Epidermal melanocyte (primary cell): ENCODE measurements around the gene MYO1A.
"Not testable (repeated sequence)": the region's sequence is repeated elsewhere in the genome, so short reads cannot be mapped to it uniquely, and the experiment has no call there.

Source experiments
- DNase-seq: peaks from one replicate; pipeline ENCODE4 v3.0.0; 2011; ENCODE audit warnings: low spot score; ENCODE audit not compliant: insufficient read length

The MYO1A gene

DNA sequence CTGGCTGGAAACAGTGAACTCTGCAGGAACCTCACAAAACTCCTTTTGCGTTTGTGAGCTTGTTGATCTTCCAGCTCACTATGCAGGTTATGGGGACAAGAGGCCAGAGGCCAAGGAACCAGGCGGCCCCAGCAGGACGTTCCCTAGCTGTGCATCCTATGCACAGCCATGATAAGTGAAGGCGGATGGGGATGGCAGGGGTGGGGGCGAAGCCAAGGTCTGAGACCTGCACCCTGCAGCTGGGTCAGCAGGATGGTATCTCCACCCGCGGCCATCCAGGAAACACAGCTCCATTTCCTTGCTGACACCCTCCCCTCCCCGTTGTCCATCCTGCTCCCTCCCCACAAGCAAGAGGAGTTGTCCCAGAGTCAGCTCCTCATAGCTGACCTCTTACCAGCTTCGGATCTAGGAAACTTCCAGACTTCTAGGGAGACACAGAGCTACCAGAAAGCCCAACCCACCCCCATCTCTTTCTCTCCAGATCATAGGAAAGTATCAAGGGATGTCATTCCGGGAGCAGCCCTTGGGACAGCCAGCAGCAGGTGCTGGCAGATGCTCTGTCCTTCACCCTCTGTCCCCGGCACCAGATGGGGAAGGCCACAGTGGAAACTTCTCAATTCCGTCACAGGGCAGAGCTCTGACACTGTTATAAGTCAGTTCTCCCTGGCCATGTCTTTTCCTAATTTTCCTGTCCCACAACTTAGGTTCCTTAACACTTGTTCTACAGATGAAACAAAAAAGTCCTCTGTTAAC is 53.0 kb downstream of the MYO1A start:
- DNase-seq = no peak

GRCh38 chr12:56995930-56996496 is 53.9 kb downstream of the MYO1A start:
- DNase-seq = no peak

DNA sequence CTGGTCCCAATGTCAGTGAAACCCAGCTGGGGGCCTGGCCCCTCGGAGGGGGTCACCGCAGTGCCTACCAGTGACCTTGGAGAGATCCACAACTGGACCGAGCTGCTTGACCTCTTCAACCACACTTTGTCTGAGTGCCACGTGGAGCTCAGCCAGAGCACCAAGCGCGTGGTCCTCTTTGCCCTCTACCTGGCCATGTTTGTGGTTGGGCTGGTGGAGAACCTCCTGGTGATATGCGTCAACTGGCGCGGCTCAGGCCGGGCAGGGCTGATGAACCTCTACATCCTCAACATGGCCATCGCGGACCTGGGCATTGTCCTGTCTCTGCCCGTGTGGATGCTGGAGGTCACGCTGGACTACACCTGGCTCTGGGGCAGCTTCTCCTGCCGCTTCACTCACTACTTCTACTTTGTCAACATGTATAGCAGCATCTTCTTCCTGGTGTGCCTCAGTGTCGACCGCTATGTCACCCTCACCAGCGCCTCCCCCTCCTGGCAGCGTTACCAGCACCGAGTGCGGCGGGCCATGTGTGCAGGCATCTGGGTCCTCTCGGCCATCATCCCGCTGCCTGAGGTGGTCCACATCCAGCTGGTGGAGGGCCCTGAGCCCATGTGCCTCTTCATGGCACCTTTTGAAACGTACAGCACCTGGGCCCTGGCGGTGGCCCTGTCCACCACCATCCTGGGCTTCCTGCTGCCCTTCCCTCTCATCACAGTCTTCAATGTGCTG is 54.6 kb downstream of the MYO1A start:
- DNase-seq = no peak

DNA sequence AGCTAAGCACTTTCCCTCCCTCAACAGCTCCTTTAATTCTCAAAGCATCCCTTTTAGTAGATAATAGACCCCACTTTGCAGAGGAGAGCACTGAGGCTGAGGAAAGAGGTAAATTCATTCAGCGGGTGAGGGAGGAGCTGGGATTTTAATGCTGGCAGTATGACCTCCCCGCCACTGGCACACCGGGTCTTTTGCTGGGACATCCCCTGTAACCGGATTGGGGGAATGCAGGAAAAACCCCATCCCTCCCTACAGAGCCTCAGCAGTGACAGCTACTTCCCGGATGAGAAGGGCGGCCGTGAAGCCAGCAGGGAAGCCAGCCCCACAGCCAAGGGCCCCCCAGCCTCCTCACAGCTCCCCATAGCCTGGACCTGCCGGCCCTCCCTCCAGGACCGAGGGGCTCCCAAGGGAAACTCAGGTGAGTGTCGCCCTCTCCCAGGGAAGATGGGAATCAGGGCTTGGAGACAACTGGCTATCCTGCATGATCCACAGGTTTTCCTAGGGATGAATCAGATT is 55.6 kb downstream of the MYO1A start:
- no peak for DNase-seq

DNA sequence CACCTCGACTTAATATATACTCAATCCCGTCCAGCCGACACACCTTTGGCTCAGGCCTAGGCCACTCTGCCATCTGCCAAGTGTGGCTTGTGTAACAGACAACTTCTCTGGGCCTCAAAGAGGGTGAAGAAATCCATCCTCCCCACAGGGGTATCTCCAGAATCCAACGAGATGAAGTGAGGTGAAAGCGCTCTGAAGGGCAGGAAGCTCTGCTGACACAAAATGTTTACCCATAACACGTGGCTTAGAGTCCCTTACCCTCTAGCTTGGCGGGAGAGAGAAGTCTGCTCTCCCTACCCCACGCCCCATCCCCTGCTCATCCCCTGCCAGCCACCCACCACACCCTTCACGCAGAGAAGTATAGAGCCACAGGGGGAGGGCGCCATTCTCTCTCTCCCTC is 56.6 kb downstream of the MYO1A start:
- no peak for DNase-seq

DNA sequence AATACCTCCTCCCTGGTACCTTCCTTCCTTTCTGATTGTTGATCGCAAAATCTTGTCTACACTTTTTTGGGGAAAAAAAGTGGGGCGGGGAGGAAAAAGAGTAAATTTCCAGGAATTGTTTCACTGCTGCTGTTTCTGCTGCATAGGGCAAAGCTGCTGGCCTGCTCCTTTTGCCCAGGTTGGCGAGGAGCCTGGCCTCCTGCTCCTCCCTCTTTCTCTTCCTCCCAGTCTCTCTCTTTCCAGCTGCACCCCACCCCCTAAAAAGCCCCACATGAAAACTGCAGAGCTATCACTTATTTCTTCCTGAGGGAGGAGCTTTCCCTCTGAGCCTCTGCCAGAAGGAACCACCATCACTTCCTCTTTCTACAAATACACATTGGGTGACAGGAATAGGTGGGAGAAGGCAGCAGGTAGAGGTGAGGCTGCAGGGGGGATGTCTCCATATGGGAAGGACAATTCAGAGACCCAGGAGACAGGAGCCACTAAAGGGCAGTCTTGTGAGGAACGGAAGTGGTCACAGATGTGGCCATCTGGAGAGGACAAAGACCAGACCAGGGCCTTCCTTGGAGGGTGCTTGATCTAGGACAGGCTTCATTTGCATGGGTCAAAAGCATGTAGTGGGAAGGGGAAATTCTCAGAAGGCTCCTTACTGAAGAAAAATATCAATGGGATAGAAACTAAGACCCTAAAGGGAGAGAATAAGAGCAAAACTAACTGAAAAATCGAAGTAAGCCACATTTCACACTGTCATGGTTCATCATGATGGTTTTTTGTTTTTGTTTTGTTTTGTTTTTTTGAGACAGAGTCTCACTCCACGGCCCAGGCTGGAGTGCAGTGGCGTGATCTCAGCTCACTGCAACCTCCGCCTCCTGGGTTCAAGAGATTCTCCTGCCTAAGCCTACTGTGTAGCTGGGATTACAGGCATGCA is 58.3 kb downstream of the MYO1A start:
- DNase-seq = no peak

- no peak for DNase-seq
Observed at GRCh38 chr12:56990648-56991318, 59.1 kb downstream of the MYO1A start.

DNA sequence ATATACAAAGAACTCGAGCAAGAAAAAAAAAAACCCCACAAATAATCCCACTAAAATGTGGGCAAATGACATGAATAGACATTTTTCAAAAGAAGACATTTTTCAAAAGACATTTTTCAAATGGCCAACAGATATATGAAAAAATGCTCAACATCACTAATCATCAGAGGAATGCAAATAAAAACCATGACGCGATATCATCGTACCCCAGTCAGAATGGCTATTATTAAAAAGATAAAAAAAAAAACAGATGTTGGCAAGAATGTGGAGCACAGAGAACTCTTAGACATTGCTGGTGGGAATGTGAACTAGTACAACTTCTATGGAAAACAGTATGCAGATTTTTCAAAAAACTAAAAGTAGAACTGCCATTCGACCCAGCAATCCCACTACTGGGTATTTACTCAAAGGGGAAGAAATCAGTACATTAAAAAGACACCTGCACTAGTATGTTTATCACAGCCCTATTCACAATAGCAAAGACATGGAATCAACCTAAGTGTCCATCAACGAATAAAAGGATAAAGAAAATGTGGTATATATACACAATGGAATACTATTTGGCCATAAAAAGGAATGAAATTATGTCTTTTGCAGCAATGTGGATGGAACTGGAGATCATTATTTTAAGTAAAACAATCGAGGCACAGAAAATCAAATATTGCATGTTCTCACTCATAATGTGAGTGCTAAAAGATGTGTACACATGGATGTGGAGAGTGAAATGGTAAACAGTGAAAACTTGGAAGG is 59.9 kb downstream of the MYO1A start:
- DNase-seq = no peak

- no peak for DNase-seq
Observed at GRCh38 chr12:56988207-56988739, 61.7 kb downstream of the MYO1A start.

DNA sequence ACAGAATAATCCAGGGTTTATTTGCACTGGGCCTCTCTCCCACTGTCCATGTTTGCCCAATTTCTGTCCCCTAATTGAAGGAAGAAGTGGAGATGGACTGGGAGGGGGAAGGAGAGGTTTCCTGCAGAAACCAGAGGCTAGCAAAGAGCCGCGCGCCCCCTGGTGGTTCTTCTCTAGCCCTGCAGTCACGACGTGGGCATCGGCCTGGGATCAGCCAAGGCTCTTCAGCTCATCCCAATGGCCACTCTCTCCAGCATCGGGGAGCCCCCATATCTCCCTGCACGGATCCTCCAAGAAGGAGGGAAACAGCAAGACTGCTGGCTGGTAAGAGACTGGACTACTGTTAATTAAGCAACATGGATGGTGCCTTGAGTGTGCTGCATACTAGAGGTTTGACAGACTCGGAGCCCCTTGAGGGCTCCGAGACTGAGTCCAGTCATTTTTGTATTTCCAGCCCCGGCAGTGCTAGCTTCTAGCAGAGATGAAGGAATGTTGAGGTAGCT is 62.3 kb downstream of the MYO1A start:
- DNase-seq = peak; percentile 76

DNA sequence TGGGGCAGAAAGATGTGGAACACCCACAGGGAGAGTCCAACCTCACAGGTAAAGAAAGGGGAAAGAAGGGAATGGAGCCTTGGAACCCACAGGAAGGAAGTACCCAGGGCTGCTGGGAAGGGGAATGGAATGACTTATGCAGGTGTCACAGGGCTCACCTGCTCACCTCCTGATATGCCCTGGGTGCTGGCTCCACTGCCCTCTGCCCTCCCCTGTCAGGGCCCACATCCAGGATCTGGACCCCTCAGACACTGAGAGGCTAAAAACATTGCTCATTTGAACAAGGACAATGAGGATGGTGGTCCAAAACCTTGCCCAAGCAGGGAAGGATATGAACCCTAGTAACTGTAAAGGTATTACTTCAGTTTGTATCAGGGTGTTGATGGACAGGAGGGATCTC is 62.9 kb downstream of the MYO1A start:
- DNase-seq = no peak

DNA sequence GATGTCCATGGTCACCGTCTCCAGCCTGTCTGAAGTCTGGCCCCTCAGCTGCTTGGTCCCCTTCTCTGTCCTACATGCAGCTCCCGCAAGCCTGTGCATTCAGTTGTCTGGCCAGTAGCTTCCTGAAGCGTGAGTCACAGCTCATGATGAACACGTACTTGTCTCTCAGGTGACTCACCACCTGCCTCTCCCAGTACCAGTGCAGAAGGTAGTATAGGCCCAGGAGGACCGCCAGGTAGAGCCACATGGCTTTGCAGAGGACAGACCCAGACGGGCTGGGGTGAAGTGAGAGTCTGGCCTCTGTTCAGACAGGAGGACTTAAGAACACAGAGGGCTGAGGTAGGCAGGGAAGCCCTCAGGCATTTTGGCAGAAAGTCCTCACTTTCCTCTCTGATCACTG is 64.2 kb downstream of the MYO1A start:
- not testable (repeated sequence) for DNase-seq

DNA sequence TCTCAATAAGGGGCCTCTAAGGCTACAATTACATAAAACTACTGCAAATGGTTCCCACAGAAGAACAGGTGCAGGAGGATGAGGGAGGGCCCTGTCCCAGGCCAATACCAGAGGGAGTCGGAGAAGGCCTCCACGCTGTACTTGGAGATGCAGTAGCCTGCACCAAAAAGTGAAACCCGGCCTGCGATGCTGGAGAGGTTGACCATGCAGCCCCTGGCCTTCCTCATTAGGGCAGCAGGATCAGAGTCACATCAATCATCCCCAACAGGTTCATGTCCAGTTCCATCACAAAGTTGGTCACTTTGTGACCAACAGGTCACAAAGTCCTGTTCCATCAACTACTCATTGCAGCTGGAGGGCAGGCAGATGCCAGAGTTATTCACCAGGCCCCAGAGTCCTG is 66.5 kb downstream of the MYO1A start:
- no peak for DNase-seq

- not testable (repeated sequence) for DNase-seq
Observed at GRCh38 chr12:56982578-56983236, 67.2 kb downstream of the MYO1A start.

DNA sequence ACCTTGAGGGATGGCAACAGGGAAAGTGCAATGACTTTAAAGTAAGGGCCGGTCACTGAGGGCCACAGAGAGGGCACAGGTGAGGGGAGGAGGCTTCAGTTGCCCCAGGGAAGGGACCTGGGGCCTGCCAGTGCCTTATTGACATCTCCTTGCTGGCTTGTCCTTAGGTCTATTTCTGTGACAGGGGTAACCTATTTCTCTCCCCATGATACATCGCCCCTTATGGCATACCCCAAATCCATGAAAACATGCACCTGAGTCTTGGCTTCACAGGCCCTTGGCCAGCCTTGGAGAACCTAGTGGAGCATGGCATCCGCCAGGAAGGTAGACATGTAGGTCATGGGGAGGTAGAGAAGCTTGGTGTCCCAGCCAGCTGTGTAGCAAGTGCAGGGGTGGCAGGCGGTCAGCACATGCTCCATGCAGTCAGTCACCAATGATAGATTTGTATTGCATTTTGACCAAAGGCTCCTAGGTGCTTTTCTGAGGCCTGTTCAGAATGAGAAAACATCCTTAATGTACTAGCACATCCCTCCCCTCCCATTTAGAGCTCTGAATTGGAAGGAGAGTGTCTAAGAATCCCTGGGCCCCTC is 68.9 kb downstream of the MYO1A start:
- no peak for DNase-seq

DNA sequence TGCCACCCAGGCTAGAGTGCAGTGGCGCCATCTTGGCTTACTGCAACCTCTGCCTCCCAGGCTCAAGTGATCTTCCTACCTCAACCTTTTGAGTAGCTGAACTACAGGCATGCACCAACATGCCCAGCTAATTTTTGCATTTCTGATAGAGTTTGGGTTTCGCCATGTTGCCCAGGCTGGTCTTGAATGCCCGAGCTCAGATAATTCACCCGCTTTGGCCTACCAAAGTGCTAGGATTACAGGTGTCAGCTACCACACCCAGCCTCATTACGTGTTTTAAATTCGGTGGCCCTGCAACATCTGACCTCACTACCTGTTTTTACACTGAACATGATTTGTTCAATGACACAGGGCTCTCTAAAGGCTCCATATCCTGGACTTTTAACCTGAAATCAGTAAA is 69.7 kb downstream of the MYO1A start:
- DNase-seq = no peak

DNA sequence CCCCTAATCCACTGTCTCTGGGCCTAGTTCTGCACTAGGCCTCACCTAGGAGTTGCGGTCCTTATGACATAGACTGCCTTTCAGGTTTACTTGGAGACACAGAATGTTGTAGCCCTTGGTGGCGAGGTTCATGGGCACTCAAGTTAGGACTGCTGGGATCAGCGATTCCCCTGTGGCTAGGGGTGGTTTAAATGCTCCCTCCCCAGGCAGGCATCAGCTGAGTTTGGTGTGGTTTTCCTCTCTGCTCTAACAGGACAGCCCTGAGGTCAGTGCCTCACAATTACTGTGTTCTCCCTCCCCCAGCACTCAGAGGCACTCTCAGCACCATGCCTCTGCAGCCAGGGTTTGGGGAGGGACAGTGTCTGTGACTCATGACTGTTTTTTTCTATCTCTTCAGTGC is 70.3 kb downstream of the MYO1A start:
- no peak for DNase-seq
